HG02623 (cell line): ENCODE results near the gene MESP2.

ENCODE experiments used
- ATAC-seq: cut with Tn5 transposase; IDR thresholded peaks from one replicate; pipeline ENCODE4 v1.9.1; 2021; ENCODE audit warnings: moderate library complexity; ENCODE audit not compliant: unreplicated experiment

Gene MESP2

GRCh38 chr15:89776274-89777072, at the start of gene MESP2:
MESP2 (plus strand) TSS chr15:89776332; CDS start chr15:89776358, 26 bp downstream.
- ATAC-seq, result no peak

GRCh38 chr15:89728254-89728653, 47.9 kb upstream of the MESP2 start:
- ATAC-seq, result no peak

GRCh38 chr15:89731275-89731674, 44.9 kb upstream of the MESP2 start:
- no peak for ATAC-seq

GRCh38 chr15:89732451-89733172, 43.5 kb upstream of the MESP2 start:
- no peak for ATAC-seq

GRCh38 chr15:89735773-89736172, 40.4 kb upstream of the MESP2 start:
- ATAC-seq, result no peak

GRCh38 chr15:89740137-89740536, 36.0 kb upstream of the MESP2 start:
- peak; percentile 77 for ATAC-seq

GRCh38 chr15:89743011-89743410, 33.1 kb upstream of the MESP2 start:
- ATAC-seq, result no peak

GRCh38 chr15:89743594-89743993, 32.5 kb upstream of the MESP2 start:
- no peak for ATAC-seq

- ATAC-seq, result no peak
Observed at GRCh38 chr15:89745131-89745530, 31.0 kb upstream of the MESP2 start.

- ATAC-seq, result no peak
Observed at GRCh38 chr15:89745768-89746167, 30.4 kb upstream of the MESP2 start.

GRCh38 chr15:89746386-89746780, 29.7 kb upstream of the MESP2 start:
- ATAC-seq, result no peak

- ATAC-seq, result no peak
Observed at GRCh38 chr15:89747708-89748682, 28.1 kb upstream of the MESP2 start.

GRCh38 chr15:89749054-89749453, 27.1 kb upstream of the MESP2 start:
- ATAC-seq, result no peak

- no peak for ATAC-seq
Observed at GRCh38 chr15:89749526-89749925, 26.6 kb upstream of the MESP2 start.

- no peak for ATAC-seq
Observed at GRCh38 chr15:89749951-89750559, 26.1 kb upstream of the MESP2 start.

- peak; percentile 79 for ATAC-seq
Observed at GRCh38 chr15:89750560-89751542, 25.3 kb upstream of the MESP2 start, which contains the start of gene MESP1. MESP1 (minus strand) TSS chr15:89751249; CDS start chr15:89751231, 18 bp downstream.

GRCh38 chr15:89751748-89752147, 24.4 kb upstream of the MESP2 start:
- no peak for ATAC-seq

- ATAC-seq, result no peak
Observed at GRCh38 chr15:89753855-89754254, 22.3 kb upstream of the MESP2 start.
